GM21447 (cell line): Measurements from ENCODE around the gene CDH22.

Experiments used
- ATAC-seq: cut with Tn5 transposase; IDR thresholded peaks from one replicate; pipeline ENCODE4 v1.9.1; 2021; ENCODE audit not compliant: unreplicated experiment

CDH22 gene

DNA sequence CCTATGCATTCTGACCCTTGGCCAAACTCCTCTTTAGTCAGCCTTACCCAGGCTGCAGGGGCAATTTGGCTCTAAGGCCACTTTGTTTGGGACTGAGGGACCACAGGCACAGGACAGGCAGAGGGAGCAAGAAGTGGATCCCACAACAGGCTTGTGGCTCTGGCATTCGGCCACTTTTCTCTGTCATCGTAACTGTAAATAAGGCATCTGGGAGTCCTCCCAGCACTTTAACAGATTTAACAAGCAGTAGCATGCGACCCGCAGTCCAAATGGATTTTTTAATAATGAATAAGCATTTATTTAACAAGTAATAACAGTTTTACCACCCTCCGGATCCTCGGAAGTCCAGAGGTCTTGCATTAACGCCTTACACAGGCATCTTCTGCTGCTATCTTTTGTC is 16.1 kb upstream of the CDH22 start:
- no peak for ATAC-seq

DNA sequence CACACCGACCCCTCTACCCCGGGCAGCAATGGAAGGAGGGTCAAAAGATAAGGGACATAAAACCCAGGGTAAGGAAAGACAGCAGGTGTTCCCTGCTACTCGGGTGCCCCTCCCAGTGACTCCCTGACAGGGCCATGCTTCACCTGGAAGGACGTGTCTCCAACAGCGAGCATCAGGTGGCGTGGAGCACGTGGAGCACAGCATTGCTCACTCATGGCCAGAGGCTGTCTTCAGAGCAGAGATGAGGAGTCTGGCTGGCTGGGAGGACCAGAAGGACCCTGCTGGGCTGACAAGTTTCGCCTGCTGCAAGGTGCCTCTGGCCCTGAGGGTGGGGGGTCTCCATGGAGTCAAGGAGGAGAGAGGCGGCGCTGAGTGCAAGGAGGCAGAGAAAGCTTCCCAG is 15.3 kb upstream of the CDH22 start:
- ATAC-seq: no peak

DNA sequence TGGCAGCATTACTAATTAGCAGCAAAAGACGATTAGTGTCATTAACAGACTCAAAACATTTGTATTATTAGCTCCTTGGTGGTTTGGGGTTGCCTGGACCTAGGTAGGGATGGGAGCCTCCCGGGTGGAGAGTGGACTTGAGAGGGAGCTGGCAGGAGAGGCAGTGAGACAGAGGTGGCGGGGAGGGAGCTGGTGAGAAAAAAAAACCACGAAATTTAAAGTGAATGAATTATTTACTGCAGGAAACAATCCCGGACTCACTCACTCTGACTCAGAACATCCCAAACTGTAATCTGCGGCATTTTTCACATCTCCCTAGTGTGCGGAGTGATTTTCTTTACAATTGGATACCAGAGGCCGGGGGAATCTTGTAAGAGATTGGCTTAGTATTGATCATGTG is 14.3 kb upstream of the CDH22 start:
- ATAC-seq: no peak

DNA sequence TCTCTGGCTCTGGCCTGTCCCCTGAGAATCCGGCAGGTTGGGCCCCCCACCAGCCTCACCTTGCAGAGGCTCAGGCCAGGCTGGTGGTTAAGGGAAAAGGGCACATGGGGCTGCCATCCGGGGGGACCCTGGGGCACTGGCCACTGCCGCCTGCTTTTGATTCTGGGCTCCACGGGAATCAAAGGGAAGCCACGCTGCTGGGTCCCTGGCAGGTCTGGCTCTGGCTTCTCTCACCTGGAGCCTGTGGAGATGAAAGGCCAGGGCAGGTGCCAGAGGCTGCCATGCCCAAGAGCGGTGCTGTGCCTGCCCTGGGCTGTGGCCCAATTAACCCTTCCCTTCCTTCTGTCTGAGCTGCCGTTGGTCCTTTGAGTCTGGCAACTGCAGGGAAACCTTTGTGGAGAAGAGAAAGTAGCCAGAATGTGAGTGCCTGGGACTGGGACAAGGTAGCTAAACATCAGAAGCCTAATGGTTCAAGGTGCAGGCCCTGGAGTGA is 9.4 kb upstream of the CDH22 start:
- ATAC-seq: no peak

DNA sequence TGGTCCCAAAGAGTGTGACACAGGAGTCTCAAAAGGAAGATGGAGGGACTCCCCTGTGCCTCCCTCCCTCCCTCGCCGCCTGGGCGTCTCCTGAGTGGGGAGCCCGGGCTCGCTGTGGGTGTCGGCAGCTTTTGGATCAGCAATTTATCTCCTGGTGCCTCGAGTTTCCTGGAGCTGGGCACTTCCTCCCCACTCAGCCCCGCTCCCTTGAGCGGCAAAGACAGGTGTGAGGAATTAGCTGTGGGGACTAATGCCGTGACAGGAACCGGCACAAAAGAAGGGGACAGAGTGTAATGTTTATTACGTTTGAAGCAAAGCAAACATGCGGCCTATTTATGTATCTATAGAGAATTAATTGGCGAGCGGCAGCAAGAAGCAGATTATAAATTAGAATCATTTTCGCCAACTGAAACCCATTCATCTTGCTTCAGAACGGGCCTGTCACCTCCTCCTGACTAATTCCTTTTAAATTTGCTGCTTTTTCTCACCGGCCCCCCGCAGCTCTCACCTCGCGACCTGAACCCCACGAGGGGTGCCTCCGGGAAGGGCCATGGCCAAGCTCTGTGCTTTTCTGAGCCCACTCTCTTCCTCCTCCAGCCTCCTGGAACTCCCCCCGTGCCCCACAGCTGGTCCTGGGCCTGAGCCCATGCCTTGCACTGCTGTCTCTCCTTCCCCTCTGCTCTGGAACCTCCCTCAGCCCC is 8.8 kb upstream of the CDH22 start:
- ATAC-seq: no peak

DNA sequence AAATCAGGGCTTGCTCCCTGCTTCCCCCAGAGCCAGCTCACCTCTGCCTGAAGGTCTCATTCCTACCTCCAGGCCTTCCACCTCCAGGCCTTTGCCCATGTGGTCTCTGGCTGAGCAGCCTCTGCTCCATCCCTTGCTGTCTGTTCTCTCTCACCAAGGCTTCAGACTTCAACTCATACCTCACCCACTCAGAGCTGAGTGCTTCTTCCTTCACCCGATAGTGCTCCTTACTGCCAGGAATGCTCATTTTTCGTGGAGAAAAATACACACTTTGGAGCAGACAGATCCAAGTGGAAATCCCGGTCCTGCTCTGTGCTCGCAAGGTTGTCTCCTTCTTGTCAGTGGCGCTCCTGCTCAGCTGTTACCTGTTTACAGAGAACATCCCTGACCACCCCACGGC is 7.0 kb upstream of the CDH22 start:
- no peak for ATAC-seq

DNA sequence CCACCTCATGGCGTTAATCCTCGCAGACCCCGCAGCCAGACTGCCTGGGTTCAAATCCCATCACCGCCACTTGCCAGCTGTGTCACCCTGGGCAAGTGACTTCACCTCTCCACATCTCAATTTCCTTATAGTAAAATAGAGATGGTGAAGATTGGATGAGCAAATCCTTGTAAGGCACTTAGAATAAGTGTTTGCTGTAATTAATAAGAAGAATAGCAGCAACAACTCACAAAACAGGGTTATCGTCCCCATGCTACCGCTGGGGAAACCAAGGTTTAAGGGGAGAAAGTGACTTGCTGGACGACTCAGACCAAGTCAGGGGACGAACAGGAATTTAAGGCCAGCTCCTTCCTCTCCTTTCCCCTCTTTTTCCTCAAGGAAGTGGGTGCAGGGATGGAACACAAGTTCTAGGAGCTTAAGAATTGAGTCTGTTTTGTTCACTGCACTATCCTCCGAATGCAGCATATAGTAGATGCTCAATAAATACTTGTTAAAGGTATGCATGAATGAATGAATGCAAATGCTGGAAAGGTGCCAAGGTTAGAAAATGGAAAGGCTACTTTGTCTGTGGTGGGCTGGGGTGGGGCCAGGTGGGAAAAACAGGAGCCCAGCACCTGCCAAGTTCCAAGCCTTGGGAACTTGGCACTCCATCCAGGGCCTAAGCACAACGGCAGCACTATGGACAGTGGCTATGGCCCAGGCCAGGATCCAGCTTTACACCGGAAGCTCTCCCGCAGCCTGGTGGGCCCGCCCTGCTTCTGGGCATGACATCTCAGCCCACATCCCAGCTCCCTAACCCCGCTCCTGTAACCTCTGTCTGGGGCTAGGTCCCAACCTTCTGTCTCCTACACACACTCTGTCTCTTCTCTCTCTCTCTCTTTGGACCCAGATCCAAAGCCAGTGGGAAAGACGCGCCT is 4.9 kb upstream of the CDH22 start:
- no peak for ATAC-seq

DNA sequence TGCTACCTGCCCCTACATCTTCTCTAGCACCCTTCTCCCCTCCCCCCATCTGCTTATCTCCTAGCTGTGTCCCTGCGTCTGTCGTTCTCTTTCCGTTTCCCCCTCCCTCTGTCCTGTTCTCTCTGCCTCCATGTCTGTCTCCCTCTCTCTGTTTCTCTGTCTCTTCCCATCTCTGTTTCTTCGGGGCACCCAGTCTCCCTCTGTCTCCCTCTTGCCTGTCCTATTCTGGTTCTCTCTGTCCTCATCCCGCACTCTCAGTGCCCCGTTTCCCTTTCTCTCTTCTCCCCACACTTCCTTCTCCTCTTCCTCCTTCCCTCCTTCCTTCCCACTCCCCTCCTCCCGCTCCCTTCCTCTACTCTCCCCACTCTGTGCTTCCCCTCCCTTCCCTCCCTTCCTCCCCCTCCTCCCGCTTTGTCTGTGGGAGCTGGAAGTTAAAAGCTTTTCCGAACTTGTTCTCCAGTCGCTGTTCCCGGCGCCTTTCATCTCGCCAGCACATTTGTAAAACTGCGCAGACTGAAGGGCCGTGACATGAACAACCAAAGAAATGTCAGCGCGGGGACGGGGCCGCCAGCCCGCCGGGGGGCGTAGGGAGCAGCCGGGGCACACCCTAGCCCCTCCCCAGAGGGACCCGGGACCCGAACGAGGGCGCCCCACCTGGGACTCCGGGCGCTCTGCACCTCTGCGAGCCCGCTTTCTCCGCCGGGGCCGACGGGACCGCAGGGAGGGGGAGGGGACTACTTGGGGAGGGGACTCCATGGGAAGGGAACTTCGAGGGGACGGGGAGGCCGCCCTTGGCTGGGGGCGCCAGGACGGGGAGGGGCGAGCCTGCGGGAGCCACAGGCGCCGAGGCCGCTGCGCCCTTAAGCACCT is 4.0 kb upstream of the CDH22 start:
- no peak for ATAC-seq

DNA sequence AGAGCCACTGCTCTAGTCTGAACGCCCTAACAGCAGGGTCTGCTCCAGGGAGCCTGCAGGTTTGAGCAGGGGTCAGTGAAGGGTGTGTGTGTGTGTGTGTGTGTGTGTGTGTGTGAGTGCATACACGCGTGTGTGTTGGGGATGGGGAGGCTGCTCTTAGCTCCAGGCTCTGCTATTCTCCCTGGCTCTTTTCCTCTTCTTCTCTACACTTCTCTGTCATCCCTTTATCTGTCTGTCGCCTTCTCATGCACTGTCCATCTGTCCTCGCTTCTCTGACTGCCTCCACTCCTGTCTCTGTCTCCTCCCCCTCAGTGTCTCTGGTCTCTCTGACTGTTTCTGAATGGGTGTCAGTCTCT is 3.4 kb upstream of the CDH22 start:
- no peak for ATAC-seq

DNA sequence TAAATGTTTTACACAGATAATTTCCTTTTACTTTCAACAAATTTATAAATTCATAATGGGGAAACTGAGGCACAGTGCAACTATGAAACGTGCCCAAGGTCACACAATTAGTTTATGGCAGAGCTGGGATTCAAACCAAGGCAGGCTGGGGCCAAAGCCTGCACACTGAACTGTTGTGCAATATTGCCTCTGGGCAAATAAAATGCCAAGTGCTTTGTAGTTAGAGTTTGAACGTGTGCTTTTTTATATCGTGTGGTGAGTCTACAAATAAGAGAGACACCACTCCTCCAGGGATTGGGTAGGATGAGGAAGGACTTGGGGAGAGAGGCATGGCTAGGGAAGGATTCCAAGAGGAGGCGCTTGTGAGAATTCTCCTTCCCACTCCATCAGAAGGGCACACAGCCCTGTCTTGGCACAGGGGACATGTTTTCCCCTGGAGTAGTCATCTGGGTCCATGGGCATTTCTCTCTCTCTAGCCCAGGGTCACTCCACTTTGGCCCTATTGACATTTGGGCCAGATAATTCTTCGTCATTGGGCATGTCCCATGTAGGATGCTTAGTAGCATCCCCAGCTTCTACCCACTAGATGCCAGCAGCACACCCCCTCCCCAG is 2.8 kb upstream of the CDH22 start:
- no peak for ATAC-seq

DNA sequence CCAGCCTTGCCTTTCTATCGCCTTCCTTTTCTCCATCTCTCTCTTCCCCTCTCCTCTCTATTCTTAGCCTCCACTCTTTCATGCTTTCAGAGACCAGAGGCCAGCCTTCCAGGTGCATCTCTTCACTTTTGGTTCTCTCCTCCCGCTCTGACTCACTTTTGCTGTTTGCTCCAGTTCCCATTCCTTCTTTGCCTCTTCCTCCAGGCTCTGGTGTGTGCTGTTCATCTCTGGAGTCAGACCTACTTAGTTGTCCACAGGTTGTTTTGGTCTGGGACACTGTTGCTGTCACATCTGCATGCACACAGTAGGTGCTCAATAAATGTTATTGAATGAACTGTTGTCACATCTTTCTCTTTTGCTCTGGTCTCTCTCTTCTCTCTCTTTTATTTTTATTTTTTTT is 1.6 kb upstream of the CDH22 start:
- no peak for ATAC-seq

DNA sequence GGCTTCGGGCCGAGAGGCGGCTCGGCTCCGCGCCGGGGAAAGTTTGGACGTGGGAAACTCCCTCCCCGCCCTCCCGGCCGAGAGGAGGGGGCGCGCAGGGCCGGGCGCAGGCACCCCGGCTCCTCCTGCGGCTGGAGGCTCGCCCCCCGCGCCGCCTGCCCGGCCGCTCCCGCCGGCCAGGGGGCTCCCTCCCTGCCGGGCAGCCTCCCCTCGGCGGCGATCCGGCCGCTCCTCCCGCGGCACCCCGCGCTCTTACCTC is 370 bp downstream of the CDH22 start:
- ATAC-seq: no peak

DNA sequence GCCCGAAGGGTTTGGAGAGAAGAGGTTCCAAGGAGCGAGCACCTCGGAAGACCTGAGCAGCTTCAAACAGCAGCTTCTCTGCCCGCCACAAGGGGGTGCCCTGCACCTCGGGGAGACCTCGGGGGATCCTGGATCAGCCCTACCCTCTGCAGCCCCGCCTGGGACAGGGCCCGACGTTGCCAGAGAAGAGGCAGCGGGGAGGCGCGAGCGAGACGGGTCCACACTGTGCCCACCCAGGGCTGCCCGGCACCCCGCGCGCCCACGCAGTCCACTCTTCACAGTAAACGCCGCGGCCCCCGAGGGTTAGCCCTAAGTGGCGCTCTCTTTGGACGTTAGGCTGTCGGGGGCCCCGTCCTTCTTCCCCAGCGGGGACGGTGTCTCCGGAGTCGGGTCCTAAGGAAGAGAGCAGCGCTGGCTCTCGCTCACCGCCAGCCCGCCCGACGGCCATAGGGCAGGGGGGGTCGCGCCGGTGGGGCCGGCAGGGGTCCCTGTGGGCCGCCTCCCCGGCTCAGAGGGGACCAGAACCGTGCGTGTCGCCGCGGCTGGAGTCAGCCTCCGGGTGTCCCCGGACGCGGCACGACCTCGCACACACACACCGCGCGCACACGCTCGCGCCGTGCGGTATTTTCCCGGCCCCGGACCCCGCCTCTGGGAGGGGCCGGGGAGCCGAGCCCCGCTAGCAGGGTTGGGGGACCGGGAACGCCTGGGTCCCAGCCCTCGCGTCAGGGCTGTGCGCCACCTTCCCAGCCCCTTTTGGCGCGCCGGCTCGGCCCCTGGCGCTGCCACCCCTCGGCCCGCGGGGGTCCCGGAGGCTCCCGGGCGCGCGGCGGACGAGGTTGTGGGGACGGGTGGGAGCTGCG is 929 bp downstream of the CDH22 start:
- ATAC-seq: no peak

DNA sequence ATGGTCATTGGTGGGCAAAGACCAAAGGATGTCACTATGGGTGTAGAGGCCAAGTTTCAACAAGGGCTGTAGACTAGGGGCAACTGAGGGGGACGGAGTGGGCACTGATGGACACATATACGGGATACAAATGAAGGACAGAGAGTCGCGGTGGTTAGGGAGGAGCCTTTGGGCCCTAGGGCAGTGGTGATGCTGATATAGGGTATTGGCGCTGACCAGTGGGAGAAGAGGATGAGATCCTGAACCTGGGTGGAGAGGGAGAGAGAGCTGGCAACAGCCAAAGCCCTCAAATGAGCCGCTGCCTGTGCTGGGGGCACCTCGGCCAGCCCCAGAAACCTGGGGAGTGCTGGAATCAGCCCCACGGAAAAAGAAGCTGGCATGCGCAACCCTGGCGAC is 1.6 kb downstream of the CDH22 start:
- ATAC-seq: no peak

DNA sequence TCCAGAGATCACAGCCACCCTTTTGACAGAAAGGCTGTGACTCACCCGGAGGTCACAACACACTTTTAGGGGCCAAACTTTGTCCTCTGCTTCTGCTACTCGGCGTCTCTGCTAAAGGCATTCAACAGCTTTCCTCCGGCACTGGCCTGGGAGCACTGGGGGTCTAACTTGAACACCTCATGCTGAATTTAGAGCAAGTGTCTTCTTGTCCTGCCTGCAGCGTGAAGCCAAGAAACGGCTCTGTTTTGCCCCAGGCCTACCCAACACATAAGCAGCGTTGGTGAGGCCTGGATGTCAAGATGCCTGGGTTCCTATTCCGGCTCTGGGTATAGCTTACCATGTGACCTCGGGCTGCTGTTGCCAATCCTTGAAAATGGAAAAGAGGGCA is 2.3 kb downstream of the CDH22 start:
- no peak for ATAC-seq

DNA sequence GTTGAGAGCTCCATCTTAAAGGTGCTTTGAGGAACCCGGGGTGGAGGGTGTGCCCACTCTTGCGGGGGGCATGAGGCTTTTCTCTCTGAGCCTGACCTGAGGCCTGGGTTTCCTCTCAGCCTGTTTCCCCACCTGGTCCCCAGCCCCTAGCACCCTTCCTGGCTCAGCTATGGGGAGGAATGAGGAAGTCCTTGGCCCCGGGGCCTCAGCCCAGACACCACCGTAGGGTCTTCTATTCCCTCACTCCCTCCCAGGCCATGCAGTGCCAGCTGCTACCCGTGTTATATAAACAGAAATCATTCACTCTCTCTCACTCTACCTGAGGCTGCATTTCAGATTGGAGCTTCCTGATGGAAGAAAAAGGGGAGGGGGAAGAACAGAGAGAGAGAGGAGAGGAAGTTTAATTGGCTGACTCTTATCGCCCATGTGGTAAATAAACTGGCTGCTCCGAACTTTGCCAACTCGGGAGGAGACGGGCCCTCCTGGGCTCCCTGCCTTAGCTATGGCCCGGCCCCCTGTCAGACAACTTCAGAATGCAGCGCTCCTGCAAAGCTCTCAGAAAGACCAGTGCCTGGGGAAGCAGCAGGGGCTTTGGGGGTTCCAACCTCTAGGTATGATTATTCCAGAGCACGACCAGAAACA is 2.8 kb downstream of the CDH22 start:
- ATAC-seq: no peak

DNA sequence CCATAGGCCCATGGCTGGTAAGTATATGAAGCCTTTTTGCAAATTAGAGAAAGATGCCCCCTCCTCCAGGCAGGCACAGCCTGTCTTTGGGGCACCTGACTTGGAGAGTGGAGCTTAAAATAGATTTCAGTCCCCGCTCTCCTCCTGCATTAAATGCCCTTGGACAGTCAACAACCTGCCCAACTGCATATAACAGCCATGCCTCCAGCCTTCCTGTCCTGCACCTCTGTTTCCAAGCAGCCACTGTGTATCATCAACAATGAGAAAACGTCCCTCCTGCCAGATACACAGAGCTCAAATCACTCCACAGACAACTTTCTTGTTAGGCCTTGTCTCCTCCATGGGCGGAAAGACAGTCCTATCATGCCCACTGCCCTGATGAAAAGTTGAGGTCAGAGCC is 3.4 kb downstream of the CDH22 start:
- ATAC-seq: no peak

DNA sequence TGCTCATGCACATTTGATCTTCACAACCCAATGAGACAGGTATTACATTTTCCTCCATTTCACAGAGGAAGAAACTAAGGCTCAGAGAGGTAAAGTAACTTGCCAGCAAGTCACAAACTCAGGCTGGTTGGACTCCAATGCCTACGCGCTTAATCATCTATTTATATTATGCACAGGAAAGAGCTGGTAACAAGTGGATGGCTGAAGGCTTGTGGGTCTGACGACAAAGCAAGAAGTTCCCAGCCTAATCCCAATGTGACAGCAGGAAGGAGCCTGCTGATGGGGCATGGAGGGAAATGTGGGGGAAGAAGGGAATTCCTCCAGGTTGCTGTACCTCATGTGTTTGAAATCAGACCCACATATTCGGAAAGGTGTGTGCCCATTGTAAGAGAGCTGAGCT is 3.9 kb downstream of the CDH22 start:
- no peak for ATAC-seq

DNA sequence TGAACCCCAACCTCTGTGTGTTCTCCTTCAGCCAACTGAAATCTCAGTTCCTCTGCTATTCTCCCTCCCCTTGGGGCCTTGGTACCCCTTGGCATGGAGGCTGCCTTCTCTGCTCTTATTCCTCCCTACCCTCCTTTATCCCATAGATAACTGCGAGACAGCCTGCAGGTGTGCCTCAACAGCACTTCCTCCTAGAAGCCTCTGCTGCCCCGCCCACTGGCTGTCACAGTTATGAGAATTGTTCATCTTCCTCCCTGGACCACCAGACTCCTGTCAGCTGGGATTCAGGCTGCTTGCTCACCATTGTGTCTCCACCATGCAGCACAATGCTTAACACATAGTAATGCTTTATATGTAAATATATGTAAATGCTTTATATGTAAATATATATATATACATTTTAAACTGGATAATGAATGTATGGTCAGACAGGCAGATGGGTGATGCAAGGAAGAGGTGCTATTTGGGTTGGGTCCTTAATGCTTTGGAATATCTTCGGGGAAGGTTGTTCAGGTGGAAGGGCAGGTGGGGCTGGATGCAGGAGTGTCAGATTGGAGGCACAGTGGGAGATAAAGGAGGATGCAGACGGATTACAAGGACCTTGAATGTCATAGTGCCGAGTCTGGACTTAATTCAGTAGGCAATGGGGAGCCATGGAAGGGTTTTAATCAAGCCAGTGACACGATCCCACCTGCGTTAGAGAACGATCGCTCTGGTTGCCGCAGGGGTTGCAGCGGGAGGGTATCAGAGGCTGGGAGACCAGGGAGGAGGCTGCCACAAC is 4.9 kb downstream of the CDH22 start:
- ATAC-seq: no peak
